ENCODE measurements around the gene PPP1R3G. TPM values are rescaled to one million over a fixed set of nuclear protein-coding genes. Genes with fewer than 3 reads are reported as not detected.

PPP1R3G gene
- total RNA-seq, 1 donor from 2014 or later: 2.1 TPM

GRCh38 chr6:5090603-5091002 lies 5.5 kb downstream of the PPP1R3G start:
- Histone ChIP-seq H3K9ac (ENCODE audit: low read depth in 1 of 3, low read length in 3 of 3) (no peak overlapping the region), H3K27ac (ENCODE audit: low read depth, low read length) (no peak overlapping the region), H3K4me3 (ENCODE audit: low read length in 3 of 3) (no peak overlapping the region), H3K4me1 (ENCODE audit: control insufficient read depth in 3 of 3, insufficient read depth in 3 of 3, low read length in 3 of 3) (peaks cover 7 to 11% (median 7%) of the 10 kb centered on the region in 3 donors), H3K27me3 (ENCODE audit: control insufficient read depth in 3 of 3, insufficient read depth in 3 of 3, low read length in 3 of 3) (peaks cover 4 to 21% (median 17%) of the 10 kb centered on the region in 3 donors), H3K9me3 (ENCODE audit: control insufficient read depth in 3 of 3, low read length in 3 of 3) (no peaks in the 10 kb centered on the region), H3K36me3 (ENCODE audit: control insufficient read depth in 3 of 3, insufficient read depth in 3 of 3, low read length in 3 of 3) (no peaks in the 10 kb centered on the region)

- H3K4me3 ChIP-seq (ENCODE audit: low read length in 3 of 3): no peak overlapping the region
- peaks cover 0 to 13% (median 12%) of the 10 kb centered on the region in 3 donors for H3K27me3 ChIP-seq (ENCODE audit: control insufficient read depth in 3 of 3, insufficient read depth in 3 of 3, low read length in 3 of 3)
- H3K4me1 ChIP-seq (ENCODE audit: control insufficient read depth in 3 of 3, insufficient read depth in 3 of 3, low read length in 3 of 3): peaks cover 0 to 5% (median under 1%) of the 10 kb centered on the region in 3 donors
- H3K9ac ChIP-seq (ENCODE audit: low read depth in 1 of 3, low read length in 3 of 3): no peak overlapping the region
- no peaks in the 10 kb centered on the region for H3K9me3 ChIP-seq (ENCODE audit: control insufficient read depth in 3 of 3, low read length in 3 of 3)
- no peak overlapping the region for H3K27ac ChIP-seq (ENCODE audit: low read depth, low read length)
- no peaks in the 10 kb centered on the region for H3K36me3 ChIP-seq (ENCODE audit: control insufficient read depth in 3 of 3, insufficient read depth in 3 of 3, low read length in 3 of 3)
Measured at GRCh38 chr6:5091210-5092069, 6.3 kb downstream of the PPP1R3G start.

GRCh38 chr6:5093231-5094015 lies 8.3 kb downstream of the PPP1R3G start:
- Histone ChIP-seq H3K27me3 (ENCODE audit: control insufficient read depth in 3 of 3, insufficient read depth in 3 of 3, low read length in 3 of 3) (peaks cover 0 to 4% (median 0%) of the 10 kb centered on the region in 3 donors), H3K4me1 (ENCODE audit: control insufficient read depth in 3 of 3, insufficient read depth in 3 of 3, low read length in 3 of 3) (peaks cover 0 to 5% (median 0%) of the 10 kb centered on the region in 3 donors)

GRCh38 chr6:5094327-5094726 lies 9.2 kb downstream of the PPP1R3G start:
- Histone ChIP-seq H3K27ac (ENCODE audit: low read depth, low read length) (no peak overlapping the region), H3K4me3 (ENCODE audit: low read length in 3 of 3) (no peak overlapping the region), H3K9ac (ENCODE audit: low read depth in 1 of 3, low read length in 3 of 3) (no peak overlapping the region), H3K9me3 (ENCODE audit: control insufficient read depth in 3 of 3, low read length in 3 of 3) (no peaks in the 10 kb centered on the region), H3K36me3 (ENCODE audit: control insufficient read depth in 3 of 3, insufficient read depth in 3 of 3, low read length in 3 of 3) (no peaks in the 10 kb centered on the region), H3K4me1 (ENCODE audit: control insufficient read depth in 3 of 3, insufficient read depth in 3 of 3, low read length in 3 of 3) (peaks cover 0 to 5% (median 0%) of the 10 kb centered on the region in 3 donors), H3K27me3 (ENCODE audit: control insufficient read depth in 3 of 3, insufficient read depth in 3 of 3, low read length in 3 of 3) (peaks cover 0 to 4% (median 0%) of the 10 kb centered on the region in 3 donors)

More at GRCh38 chr6:5093231-5094015, 8.3 kb downstream of the PPP1R3G start:
- Histone ChIP-seq H3K27ac (ENCODE audit: low read depth, low read length) (no peak overlapping the region), H3K9me3 (ENCODE audit: control insufficient read depth in 3 of 3, low read length in 3 of 3) (no peaks in the 10 kb centered on the region), H3K4me3 (ENCODE audit: low read length in 3 of 3) (no peak overlapping the region), H3K9ac (ENCODE audit: low read depth in 1 of 3, low read length in 3 of 3) (no peak overlapping the region), H3K36me3 (ENCODE audit: control insufficient read depth in 3 of 3, insufficient read depth in 3 of 3, low read length in 3 of 3) (no peaks in the 10 kb centered on the region)

GRCh38 chr6:5095236-5095635 lies 10.1 kb downstream of the PPP1R3G start:
- H3K36me3 ChIP-seq (ENCODE audit: control insufficient read depth in 3 of 3, insufficient read depth in 3 of 3, low read length in 3 of 3): no peaks in the 10 kb centered on the region
- H3K27me3 ChIP-seq (ENCODE audit: control insufficient read depth in 3 of 3, insufficient read depth in 3 of 3, low read length in 3 of 3): no peaks in the 10 kb centered on the region
- H3K27ac ChIP-seq (ENCODE audit: low read depth, low read length): no peak overlapping the region
- H3K4me3 ChIP-seq (ENCODE audit: low read length in 3 of 3): no peak overlapping the region
- H3K9me3 ChIP-seq (ENCODE audit: control insufficient read depth in 3 of 3, low read length in 3 of 3): no peaks in the 10 kb centered on the region
- peaks cover 0 to 1% (median 0%) of the 10 kb centered on the region in 3 donors for H3K4me1 ChIP-seq (ENCODE audit: control insufficient read depth in 3 of 3, insufficient read depth in 3 of 3, low read length in 3 of 3)
- no peak overlapping the region for H3K9ac ChIP-seq (ENCODE audit: low read depth in 1 of 3, low read length in 3 of 3)

GRCh38 chr6:5096482-5096881 lies 11.3 kb downstream of the PPP1R3G start:
- Histone ChIP-seq H3K36me3 (ENCODE audit: control insufficient read depth in 3 of 3, insufficient read depth in 3 of 3, low read length in 3 of 3) (no peaks in the 10 kb centered on the region), H3K4me3 (ENCODE audit: low read length in 3 of 3) (no peak overlapping the region), H3K4me1 (ENCODE audit: control insufficient read depth in 3 of 3, insufficient read depth in 3 of 3, low read length in 3 of 3) (no peaks in the 10 kb centered on the region), H3K9ac (ENCODE audit: low read depth in 1 of 3, low read length in 3 of 3) (no peak overlapping the region), H3K9me3 (ENCODE audit: control insufficient read depth in 3 of 3, low read length in 3 of 3) (no peaks in the 10 kb centered on the region), H3K27ac (ENCODE audit: low read depth, low read length) (no peak overlapping the region), H3K27me3 (ENCODE audit: control insufficient read depth in 3 of 3, insufficient read depth in 3 of 3, low read length in 3 of 3) (no peaks in the 10 kb centered on the region)

GRCh38 chr6:5098501-5099270 lies 13.5 kb downstream of the PPP1R3G start:
- H3K4me3 ChIP-seq (ENCODE audit: low read length in 3 of 3): no peak overlapping the region
- H3K9me3 ChIP-seq (ENCODE audit: control insufficient read depth in 3 of 3, low read length in 3 of 3): no peaks in the 10 kb centered on the region
- no peaks in the 10 kb centered on the region for H3K36me3 ChIP-seq (ENCODE audit: control insufficient read depth in 3 of 3, insufficient read depth in 3 of 3, low read length in 3 of 3)
- H3K27ac ChIP-seq (ENCODE audit: low read depth, low read length): no peak overlapping the region
- H3K9ac ChIP-seq (ENCODE audit: low read depth in 1 of 3, low read length in 3 of 3): no peak overlapping the region
- H3K4me1 ChIP-seq (ENCODE audit: control insufficient read depth in 3 of 3, insufficient read depth in 3 of 3, low read length in 3 of 3): no peaks in the 10 kb centered on the region
- H3K27me3 ChIP-seq (ENCODE audit: control insufficient read depth in 3 of 3, insufficient read depth in 3 of 3, low read length in 3 of 3): no peaks in the 10 kb centered on the region

- Histone ChIP-seq H3K9me3 (ENCODE audit: control insufficient read depth in 3 of 3, low read length in 3 of 3) (no peaks in the 10 kb centered on the region), H3K27me3 (ENCODE audit: control insufficient read depth in 3 of 3, insufficient read depth in 3 of 3, low read length in 3 of 3) (no peaks in the 10 kb centered on the region), H3K27ac (ENCODE audit: low read depth, low read length) (no peak overlapping the region), H3K4me3 (ENCODE audit: low read length in 3 of 3) (no peak overlapping the region), H3K9ac (ENCODE audit: low read depth in 1 of 3, low read length in 3 of 3) (no peak overlapping the region), H3K4me1 (ENCODE audit: control insufficient read depth in 3 of 3, insufficient read depth in 3 of 3, low read length in 3 of 3) (no peaks in the 10 kb centered on the region), H3K36me3 (ENCODE audit: control insufficient read depth in 3 of 3, insufficient read depth in 3 of 3, low read length in 3 of 3) (no peaks in the 10 kb centered on the region)
Measured at GRCh38 chr6:5099537-5099936, 14.4 kb downstream of the PPP1R3G start.

GRCh38 chr6:5100806-5101205 lies 15.7 kb downstream of the PPP1R3G start:
- Histone ChIP-seq H3K9ac (ENCODE audit: low read depth in 1 of 3, low read length in 3 of 3) (no peak overlapping the region), H3K27me3 (ENCODE audit: control insufficient read depth in 3 of 3, insufficient read depth in 3 of 3, low read length in 3 of 3) (no peaks in the 10 kb centered on the region), H3K4me1 (ENCODE audit: control insufficient read depth in 3 of 3, insufficient read depth in 3 of 3, low read length in 3 of 3) (no peaks in the 10 kb centered on the region), H3K9me3 (ENCODE audit: control insufficient read depth in 3 of 3, low read length in 3 of 3) (no peaks in the 10 kb centered on the region), H3K27ac (ENCODE audit: low read depth, low read length) (no peak overlapping the region), H3K4me3 (ENCODE audit: low read length in 3 of 3) (no peak overlapping the region), H3K36me3 (ENCODE audit: control insufficient read depth in 3 of 3, insufficient read depth in 3 of 3, low read length in 3 of 3) (no peaks in the 10 kb centered on the region)
